Effector memory CD4-positive, alpha-beta T cell (primary cell): ENCODE data around the gene GSDMA.
"Not testable (repeated sequence)": the region's sequence is repeated elsewhere in the genome, so short reads cannot be mapped to it uniquely, and the experiment has no call there.

Source experiments
- DNase-seq, 3 donors: peaks; one replicate each; pipeline ENCODE4 v3.0.0-alpha.2; 2020
- H3K27ac ChIP-seq: 2 replicates; pipeline ENCODE4 v1.7.0; 2013; ENCODE audit warnings: mild to moderate bottlenecking, low read length, moderate library complexity; ENCODE audit not compliant: insufficient read depth, poor library complexity, severe bottlenecking
- H3K27me3 ChIP-seq: replicated peaks from 2 replicates; pipeline ENCODE4 v1.7.0; 2013; ENCODE audit warnings: mild to moderate bottlenecking, low read length; ENCODE audit not compliant: insufficient read depth, control insufficient read depth, poor library complexity, severe bottlenecking
- H3K36me3 ChIP-seq: 2 replicates; pipeline ENCODE4 v1.7.0; 2013; ENCODE audit warnings: mild to moderate bottlenecking, low read length, moderate library complexity; ENCODE audit not compliant: control insufficient read depth, insufficient read depth
- H3K4me1 ChIP-seq: 2 replicates; pipeline ENCODE4 v1.7.0; 2013; ENCODE audit warnings: low read length, mild to moderate bottlenecking; ENCODE audit not compliant: control insufficient read depth, insufficient read depth, poor library complexity, severe bottlenecking
- H3K4me3 ChIP-seq: 2 replicates; pipeline ENCODE4 v1.7.0; 2013; ENCODE audit warnings: low read length, low read depth, mild to moderate bottlenecking; ENCODE audit not compliant: insufficient read depth, poor library complexity, severe bottlenecking
- H3K9me3 ChIP-seq: 2 replicates; pipeline ENCODE4 v1.7.0; 2013; ENCODE audit warnings: mild to moderate bottlenecking, low read length, moderate library complexity; ENCODE audit not compliant: control insufficient read depth

GSDMA gene

DNA sequence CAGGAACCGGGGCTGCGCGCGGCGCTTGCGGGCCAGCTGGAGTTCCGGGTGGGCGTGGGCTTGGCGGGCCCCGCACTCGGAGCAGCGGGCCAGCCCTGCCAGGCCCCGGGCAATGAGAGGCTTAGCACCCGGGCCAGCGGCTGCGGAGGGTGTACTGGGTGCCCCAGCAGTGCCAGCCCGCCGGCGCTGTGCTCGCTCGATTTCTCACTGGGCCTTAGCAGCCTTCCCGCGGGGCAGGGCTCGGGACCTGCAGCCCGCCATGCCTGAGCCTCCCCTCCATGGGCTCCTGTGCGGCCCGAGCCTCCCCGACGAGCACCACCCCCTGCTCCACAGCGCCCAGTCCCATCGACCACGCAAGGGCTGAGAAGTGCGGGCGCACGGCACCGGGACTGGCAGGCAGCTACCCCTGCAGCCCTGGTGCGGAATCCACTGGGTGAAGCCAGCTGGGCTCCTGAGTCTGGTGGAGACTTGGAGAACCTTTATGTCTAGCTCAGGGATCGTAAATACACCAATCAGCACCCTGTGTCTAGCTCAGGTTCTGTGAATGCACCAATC is 48.2 kb downstream of the GSDMA start:
- H3K9me3 ChIP-seq, H3K36me3 ChIP-seq, H3K27me3 ChIP-seq, H3K4me1 ChIP-seq, H3K4me3 ChIP-seq, DNase-seq, H3K27ac ChIP-seq: not testable (repeated sequence)

DNA sequence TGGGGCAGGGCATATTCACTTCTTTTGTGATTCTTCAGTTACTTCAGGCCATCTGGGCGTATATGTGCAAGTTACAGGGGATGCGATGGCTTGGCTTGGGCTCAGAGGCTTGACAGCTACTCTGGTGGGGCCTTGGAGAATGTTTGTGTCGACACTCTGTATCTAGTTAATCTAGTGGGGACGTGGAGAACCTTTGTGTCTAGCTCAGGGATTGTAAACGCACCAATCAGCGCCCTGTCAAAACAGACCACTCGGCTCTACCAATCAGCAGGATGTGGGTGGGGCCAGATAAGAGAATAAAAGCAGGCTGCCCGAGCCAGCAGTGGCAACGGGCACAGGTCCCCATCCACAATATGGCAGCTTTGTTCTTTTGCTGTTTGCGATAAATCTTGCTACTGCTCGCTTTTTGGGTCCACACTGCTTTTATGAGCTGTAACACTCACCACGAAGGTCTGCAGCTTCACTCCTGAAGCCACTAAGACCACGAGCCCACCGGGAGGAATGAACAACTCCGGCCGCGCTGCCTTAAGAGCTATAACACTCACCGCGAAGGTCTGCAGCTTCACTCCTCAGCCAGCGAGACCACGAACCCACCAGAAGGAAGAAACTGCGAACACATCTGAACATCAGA is 49.3 kb downstream of the GSDMA start:
- H3K4me3 ChIP-seq, H3K4me1 ChIP-seq, H3K27me3 ChIP-seq, H3K9me3 ChIP-seq, DNase-seq, H3K36me3 ChIP-seq, H3K27ac ChIP-seq: not testable (repeated sequence)

- Histone ChIP-seq H3K4me1 (peaks cover 4% of the 10 kb centered on the region), H3K27me3 (no peaks in the 10 kb centered on the region), H3K9me3 (no peaks in the 10 kb centered on the region), H3K4me3 (no peak overlapping the region), H3K36me3 (peaks cover 7% of the 10 kb centered on the region), H3K27ac (no peak overlapping the region)
- no peak for DNase-seq
Observed at GRCh38 chr17:40014375-40014980, 51.7 kb downstream of the GSDMA start.

GRCh38 chr17:40015005-40015997 is 52.5 kb downstream of the GSDMA start, which contains the start of gene CSF3:
Gene CSF3 (plus strand): TSS chr17:40015440. CDS start chr17:40015475, 35 bp downstream.
- H3K36me3 ChIP-seq = peaks cover 12% of the 10 kb centered on the region
- H3K27me3 ChIP-seq = no peaks in the 10 kb centered on the region
- no peak for DNase-seq
- H3K4me1 ChIP-seq = peaks cover 1% of the 10 kb centered on the region
- H3K4me3 ChIP-seq = no peak within 1 kb of the TSS
- no peaks in the 10 kb centered on the region for H3K9me3 ChIP-seq
- H3K27ac ChIP-seq = no peak within 1 kb of the TSS

- Histone ChIP-seq H3K36me3 (peaks cover 16% of the 10 kb centered on the region), H3K27ac (no peak overlapping the region), H3K27me3 (no peaks in the 10 kb centered on the region), H3K4me1 (no peaks in the 10 kb centered on the region), H3K9me3 (no peaks in the 10 kb centered on the region), H3K4me3 (no peak overlapping the region)
- DNase-seq = no peak
Observed at GRCh38 chr17:40015998-40016985, 53.5 kb downstream of the GSDMA start.

- H3K4me3 ChIP-seq = no peak overlapping the region
- no peak for DNase-seq
- H3K36me3 ChIP-seq = peaks cover 28% of the 10 kb centered on the region
- H3K27ac ChIP-seq = no peak overlapping the region
- no peaks in the 10 kb centered on the region for H3K9me3 ChIP-seq
- H3K4me1 ChIP-seq = no peaks in the 10 kb centered on the region
- no peaks in the 10 kb centered on the region for H3K27me3 ChIP-seq
Observed at GRCh38 chr17:40017422-40018080, 54.7 kb downstream of the GSDMA start.

GRCh38 chr17:40018211-40019121 is 55.7 kb downstream of the GSDMA start:
- no peaks in the 10 kb centered on the region for H3K27me3 ChIP-seq
- H3K4me1 ChIP-seq = no peaks in the 10 kb centered on the region
- H3K9me3 ChIP-seq = no peaks in the 10 kb centered on the region
- DNase-seq = no peak
- no peak overlapping the region for H3K4me3 ChIP-seq
- H3K27ac ChIP-seq = no peak overlapping the region
- peaks cover 36% of the 10 kb centered on the region for H3K36me3 ChIP-seq

GRCh38 chr17:40019140-40019991 is 56.6 kb downstream of the GSDMA start:
- DNase-seq = no peak
- H3K36me3 ChIP-seq = peaks cover 36% of the 10 kb centered on the region
- no peaks in the 10 kb centered on the region for H3K4me1 ChIP-seq
- no peaks in the 10 kb centered on the region for H3K27me3 ChIP-seq
- no peaks in the 10 kb centered on the region for H3K9me3 ChIP-seq
- no peak overlapping the region for H3K27ac ChIP-seq
- no peak overlapping the region for H3K4me3 ChIP-seq
